Measurements from ENCODE around the gene SYT15B. TPM values are rescaled to one million over a fixed set of nuclear protein-coding genes. Genes with fewer than 3 reads are reported as not detected.
"Not testable (repeated sequence)": the region's sequence is repeated elsewhere in the genome, so short reads cannot be mapped to it uniquely, and the experiment has no call there.

The SYT15B gene
- total RNA-seq, 2 experiments from 2014 or later, result 0.06 to 0.15 TPM

- POLR2A ChIA-PET, CTCF ChIA-PET: not testable (repeated sequence)
These were observed 32.5 kb downstream of the SYT15B start for GRCh38 chr10:47730911-47731310.

- POLR2A ChIA-PET, CTCF ChIA-PET: not testable (repeated sequence)
These were observed 37.7 kb downstream of the SYT15B start for GRCh38 chr10:47725740-47726139.

- CTCF ChIA-PET, POLR2A ChIA-PET: not testable (repeated sequence)
These were observed 38.3 kb downstream of the SYT15B start for GRCh38 chr10:47725047-47725446.

GRCh38 chr10:47724119-47724518 is 39.3 kb downstream of the SYT15B start:
- POLR2A ChIA-PET, CTCF ChIA-PET: not testable (repeated sequence)

- POLR2A ChIA-PET, CTCF ChIA-PET: not testable (repeated sequence)
These were observed 40.0 kb downstream of the SYT15B start for GRCh38 chr10:47723362-47723761.

GRCh38 chr10:47717011-47717769 is 46.2 kb downstream of the SYT15B start:
- POLR2A ChIA-PET, CTCF ChIA-PET: not testable (repeated sequence)

Other genes with a start within 250 kb of the SYT15B start
- 1 to 10 TPM; 3.7 to 3.8 TPM for gene AGAP9, start 240.0 kb downstream of the SYT15B start, total RNA-seq
- gene NPY4R2, start 155.1 kb upstream of the SYT15B start, total RNA-seq, result not detected
- gene FAM25C, start 236.2 kb upstream of the SYT15B start, total RNA-seq, result not detected

All from activated CD8-positive, alpha-beta memory T cell treated with anti-CD3 and anti-CD28 coated beads for 36 hours (primary cell).